ENCODE measurements around the gene AZU1.
"Not testable (repeated sequence)": the region's sequence is repeated elsewhere in the genome, so short reads cannot be mapped to it uniquely, and the experiment has no call there.

The AZU1 gene

DNA sequence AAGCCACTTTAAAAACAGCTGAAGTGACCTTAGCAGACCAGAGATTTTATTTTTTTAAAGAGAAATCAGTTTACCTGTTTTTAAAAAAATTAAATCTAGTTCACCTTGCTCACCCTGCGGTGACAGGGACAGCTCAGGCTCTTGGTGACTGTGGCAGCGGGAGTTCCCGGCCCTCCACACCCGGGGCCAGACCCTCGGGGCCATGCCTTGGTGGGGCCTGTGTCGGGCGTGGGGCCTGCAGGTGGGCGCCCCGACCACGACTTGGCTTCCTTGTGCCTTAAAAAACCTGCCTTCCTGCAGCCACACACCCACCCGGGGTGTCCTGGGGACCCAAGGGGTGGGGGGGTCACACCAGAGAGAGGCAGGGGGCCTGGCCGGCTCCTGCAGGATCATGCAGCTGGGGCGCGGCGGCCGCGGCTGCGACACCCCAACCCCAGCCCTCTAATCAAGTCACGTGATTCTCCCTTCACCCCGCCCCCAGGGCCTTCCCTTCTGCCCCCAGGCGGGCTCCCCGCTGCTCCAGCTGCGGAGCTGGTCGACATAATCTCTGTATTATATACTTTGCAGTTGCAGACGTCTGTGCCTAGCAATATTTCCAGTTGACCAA lies 16.7 kb upstream of the AZU1 start:
- DNase-seq = no peak

GRCh38 chr19:811506-812048 lies 16.1 kb upstream of the AZU1 start:
- no peak for DNase-seq

DNA sequence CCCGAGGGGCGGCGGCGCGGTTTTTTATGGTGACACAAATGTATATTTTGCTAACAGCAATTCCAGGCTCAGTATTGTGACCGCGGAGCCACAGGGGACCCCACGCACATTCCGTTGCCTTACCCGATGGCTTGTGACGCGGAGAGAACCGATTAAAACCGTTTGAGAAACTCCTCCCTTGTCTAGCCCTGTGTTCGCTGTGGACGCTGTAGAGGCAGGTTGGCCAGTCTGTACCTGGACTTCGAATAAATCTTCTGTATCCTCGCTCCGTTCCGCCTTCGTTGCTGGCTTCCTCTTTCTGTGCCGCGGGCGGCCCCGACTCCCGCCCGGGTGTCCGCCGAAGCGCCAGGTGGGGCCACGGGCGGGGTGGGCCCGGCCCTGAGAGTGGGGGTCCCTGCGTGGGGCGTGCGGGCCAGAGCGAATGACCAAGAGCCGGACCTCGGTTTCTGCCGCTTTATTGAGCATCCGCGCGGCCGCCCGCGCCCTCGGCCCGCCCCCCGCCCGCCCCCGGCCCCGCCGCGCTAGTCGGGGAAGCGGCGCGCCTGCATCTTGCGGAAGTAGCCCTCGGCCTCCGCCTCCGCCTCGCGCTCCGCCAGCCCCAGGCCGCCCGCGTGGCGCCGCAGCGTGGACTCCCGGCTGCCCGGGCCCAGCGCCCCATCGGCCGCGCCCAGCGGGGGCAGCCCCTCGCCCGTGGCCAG lies 15.4 kb upstream of the AZU1 start:
- DNase-seq = no peak

DNA sequence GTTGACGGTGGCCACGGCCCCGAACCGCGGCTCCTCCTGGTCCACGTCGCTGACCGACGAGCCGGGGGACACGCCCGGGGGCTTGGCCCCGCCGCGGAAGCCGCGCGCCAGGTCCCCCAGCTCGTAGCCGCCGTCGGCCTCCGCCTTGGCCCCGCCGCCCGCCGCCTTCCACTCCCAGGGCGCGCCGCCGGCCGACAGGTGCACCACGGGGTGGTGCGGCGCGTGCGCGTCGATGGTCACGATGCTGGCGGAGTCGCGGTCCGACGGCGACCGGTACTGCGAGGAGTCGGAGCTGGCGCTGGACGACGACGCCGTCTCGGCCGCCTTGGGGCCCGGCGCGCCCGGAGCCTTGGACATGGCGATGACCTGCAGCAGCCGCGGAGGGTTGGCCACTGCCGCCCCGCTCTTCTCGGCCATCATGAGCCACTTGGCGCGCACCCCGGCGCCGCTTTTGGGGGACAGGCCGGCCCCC lies 14.9 kb upstream of the AZU1 start:
- DNase-seq = no peak

GRCh38 chr19:813219-814151 lies 14.2 kb upstream of the AZU1 start:
- DNase-seq = no peak

- no peak for DNase-seq
Observed at GRCh38 chr19:814152-815078, 13.2 kb upstream of the AZU1 start.

DNA sequence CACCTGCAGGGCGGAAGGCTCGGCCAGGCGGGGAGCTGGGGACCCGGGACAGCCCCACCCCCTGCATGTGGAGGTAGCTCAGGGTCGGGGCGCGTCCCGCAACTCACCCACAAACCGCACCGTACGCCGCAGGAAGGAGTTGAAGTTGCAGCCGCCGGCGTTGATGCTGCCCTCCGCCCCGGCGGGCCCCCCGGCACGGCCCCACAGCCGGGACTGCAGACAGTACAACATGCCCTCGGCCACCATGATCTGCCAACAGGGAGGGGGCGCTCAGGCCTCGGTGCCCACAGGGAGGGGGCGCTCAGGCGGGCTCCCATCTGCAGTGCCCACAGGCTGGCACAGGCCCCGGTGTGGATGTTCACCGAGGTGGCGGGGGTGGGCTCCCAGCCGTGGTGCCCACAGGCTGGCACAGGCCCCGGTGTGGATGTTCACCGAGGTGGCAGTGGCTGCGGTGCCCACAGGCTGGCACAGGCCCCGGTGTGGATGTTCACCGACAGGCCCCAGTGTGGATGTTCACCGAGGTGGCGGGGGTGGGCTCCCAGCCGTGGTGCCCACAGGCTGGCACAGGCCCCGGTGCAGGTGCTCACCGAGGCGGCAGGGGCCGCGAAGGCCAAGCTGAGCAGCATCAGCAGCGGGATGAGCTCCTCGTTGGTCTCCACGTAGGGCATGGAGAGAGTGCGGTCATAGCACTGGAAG lies 12.4 kb upstream of the AZU1 start:
- no peak for DNase-seq

GRCh38 chr19:815775-816499 lies 11.7 kb upstream of the AZU1 start:
- DNase-seq = no peak

GRCh38 chr19:816500-816857 lies 11.2 kb upstream of the AZU1 start:
- no peak for DNase-seq

- DNase-seq = not testable (repeated sequence)
Observed at GRCh38 chr19:820212-820611, 7.4 kb upstream of the AZU1 start.

DNA sequence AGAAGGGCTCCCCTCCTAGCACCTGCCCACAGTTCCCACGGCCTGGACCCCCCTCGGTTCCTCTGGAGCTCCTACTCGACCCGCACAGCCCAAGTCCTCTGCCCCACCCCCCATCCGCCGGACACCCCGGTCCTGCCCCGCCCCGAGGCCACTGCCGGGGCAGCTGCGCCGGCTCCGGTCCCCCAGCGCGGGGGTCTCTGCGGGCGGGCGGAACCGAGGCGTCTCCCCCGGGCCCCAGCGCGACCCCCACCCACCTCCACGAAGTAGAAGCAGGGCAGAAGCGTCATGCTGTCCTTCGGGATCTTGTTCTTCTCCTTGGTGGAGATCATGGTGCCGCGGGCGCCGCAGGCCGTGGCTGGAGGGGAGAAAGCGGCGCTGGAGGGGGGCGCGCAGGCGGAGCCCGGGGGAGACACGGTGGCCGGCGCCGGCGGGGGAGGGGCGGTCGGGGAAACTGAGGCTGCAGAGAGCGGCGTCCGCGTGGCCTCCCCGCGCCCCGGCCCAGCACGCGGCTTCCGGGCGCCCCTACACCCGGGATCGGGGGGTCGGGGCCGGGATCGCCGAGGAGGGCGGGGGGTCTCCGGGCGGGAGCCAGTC lies 6.3 kb upstream of the AZU1 start:
- no peak for DNase-seq

GRCh38 chr19:821825-822503 lies 5.7 kb upstream of the AZU1 start, which contains the start of gene PLPPR3:
Gene PLPPR3 (minus strand): TSS chr19:821955. CDS start chr19:821559, 396 bp downstream.
- DNase-seq = no peak

DNA sequence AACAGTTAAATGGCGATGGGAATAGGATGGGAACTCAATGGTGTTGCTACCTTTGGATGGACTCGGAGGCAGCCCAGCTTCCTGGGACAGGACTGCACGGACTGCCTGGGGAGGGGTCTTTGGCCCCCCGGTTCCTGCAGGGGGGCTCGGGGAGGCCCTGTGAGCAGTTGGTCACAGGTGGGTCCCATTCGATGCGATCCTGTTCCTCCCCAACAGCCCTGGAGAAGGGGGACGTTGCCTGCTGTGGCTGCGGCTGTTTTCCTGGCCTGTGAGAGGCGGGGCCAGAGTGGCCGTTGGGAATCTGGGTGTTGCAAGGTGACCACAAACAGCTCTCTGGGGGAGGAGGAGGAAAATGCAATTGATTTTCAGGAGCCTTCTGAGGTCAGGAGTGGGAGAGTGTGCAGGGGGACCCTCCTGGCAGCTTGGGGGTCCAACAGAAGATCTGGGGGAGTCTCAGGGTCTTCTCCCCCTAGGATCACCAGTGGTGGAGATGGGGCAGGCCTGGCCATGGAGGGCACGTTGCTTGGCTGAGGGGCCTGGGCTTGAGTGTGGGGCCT lies 4.0 kb upstream of the AZU1 start:
- DNase-seq = no peak

- DNase-seq = no peak
Observed at GRCh38 chr19:824885-825284, 2.8 kb upstream of the AZU1 start.

DNA sequence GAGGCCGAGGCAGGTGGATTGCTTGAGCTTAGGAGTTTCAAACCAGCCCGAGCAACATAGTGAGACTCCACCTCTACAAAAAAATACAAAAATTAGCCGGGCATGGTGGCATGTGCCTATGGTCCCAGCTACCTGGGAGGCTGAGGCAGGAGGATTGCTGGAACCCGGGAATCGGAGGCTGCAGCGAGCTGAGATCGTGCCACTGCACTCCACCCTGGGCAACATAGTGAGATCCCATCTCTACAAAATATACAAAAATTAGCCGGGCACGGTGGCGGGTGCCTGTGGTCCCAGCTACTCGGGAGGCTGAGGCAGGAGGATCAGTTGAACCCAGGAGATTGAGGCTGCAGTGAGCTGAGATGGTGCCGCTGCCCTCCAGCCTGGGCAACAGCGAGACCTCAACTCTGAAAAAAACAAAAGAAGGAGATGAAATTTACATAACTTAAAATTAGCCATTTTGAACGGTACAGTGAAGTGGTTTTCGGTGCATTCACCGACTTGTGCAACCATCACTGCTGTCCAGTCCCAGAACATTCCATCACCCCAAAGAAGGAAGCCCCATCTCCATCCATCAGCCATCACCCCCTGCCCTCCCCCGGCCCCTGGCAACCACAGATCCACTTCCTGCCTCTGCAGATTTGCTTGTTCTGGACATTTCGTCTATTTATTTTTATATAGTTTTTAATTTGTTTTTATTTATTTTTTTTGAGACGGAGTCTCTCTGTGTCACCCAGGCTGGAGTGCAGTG lies 1.6 kb upstream of the AZU1 start:
- no peak for DNase-seq

- no peak for DNase-seq
Observed at GRCh38 chr19:827314-827709, 325 bp upstream of the AZU1 start.

- DNase-seq = no peak
Observed at GRCh38 chr19:829129-829758, 1.6 kb downstream of the AZU1 start.
